Effector CD8-positive, alpha-beta T cell (primary cell): ENCODE measurements around the gene POU5F1.

Experiments used
- DNase-seq: peaks from one replicate; lab custom pipeline; 2025; lab: John Stamatoyannopoulos, UW

Gene POU5F1

GRCh38 chr6:31114970-31115849 lies 55.3 kb downstream of the POU5F1 start:
- DNase-seq = no peak

GRCh38 chr6:31114541-31114878 lies 56.0 kb downstream of the POU5F1 start, which contains the start of gene PSORS1C1:
PSORS1C1 (plus strand) TSS chr6:31114800; CDS start chr6:31129633, 14,833 bp downstream.
- no peak for DNase-seq
